Measurements from ENCODE around the gene HIVEP3.

HIVEP3 gene

DNA sequence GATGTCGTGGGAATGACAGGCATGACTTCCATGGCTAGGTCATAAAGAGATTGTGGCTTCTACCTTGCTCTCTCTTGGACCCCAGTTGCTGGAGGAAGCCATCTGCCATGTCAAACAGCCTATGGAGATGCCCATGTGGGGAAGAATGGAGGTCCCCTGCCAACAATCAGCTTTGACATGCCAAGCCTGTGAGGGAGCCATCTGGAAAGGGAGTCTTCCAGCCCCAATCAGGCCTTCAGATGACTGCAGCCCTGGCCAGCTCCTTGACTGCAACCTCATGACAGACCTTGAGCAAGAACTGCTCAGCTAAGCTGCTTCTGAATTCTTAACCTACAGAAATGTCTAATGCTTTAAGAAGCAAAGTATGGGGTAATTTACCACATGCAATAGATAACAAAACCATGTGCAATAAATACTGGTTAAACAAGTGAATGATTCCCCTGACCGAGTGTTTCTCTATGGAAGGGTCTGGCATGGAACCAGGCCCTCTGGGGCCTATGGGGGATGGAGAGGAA lies 187.1 kb downstream of the HIVEP3 start:
- Histone ChIP-seq H3K4me1 (ENCODE audit: control insufficient read depth in 2 of 2, insufficient read depth in 1 of 2, low read depth in 1 of 2, low read length in 2 of 2) (peaks cover 12 to 15% of the 10 kb centered on the region in 2 donors), H3K4me2 (ENCODE audit: insufficient read depth, low read length, poor library complexity, severe bottlenecking) (no peak overlapping the region), H3K4me3 (ENCODE audit: low read length in 2 of 2) (no peak overlapping the region), H3K9me3 (replicated peaks in 1 of 2; ENCODE audit: control insufficient read depth in 2 of 2, insufficient read depth in 1 of 2, low read depth in 1 of 2, low read length in 2 of 2) (no peaks in the 10 kb centered on the region), H3K18ac (ENCODE audit: low read length) (no peak overlapping the region), H3K23ac (ENCODE audit: low read depth, low read length, poor library complexity) (no peak overlapping the region), H3K79me1 (ENCODE audit: low read depth, low read length) (no peaks in the 10 kb centered on the region), H3K4ac (ENCODE audit: low read length) (no peak overlapping the region), H3K9ac (ENCODE audit: low read depth, low read length, poor library complexity) (no peak overlapping the region), H3K27ac (replicated peaks; ENCODE audit: low read length) (no peak overlapping the region), H3K36me3 (replicated peaks in 1 of 2; ENCODE audit: control insufficient read depth in 2 of 2, insufficient read depth in 2 of 2, low read length in 2 of 2) (no peaks in the 10 kb centered on the region), H2BK120ac (ENCODE audit: low read depth, low read length) (no peak overlapping the region), H3K27me3 (ENCODE audit: control insufficient read depth in 3 of 3, insufficient read depth in 3 of 3, low read depth in 1 of 3, low read length in 3 of 3) (no peaks in the 10 kb centered on the region), H3K14ac (ENCODE audit: low read length) (no peak overlapping the region), H4K91ac (ENCODE audit: low read depth, low read length, poor library complexity) (no peak overlapping the region), H2BK5ac (ENCODE audit: low read length) (no peak overlapping the region), H2BK15ac (ENCODE audit: low read length) (no peak overlapping the region), H4K8ac (ENCODE audit: low read depth, low read length) (no peak overlapping the region), H2AK5ac (ENCODE audit: low read depth, low read length) (peak overlapping the region; percentile 24), H2AFZ (ENCODE audit: low read length) (no peak overlapping the region), H2BK12ac (ENCODE audit: low read length) (no peak overlapping the region)
- DNase-seq (ENCODE audit: low spot score): no peak
- no CpG with 5 or more reads among the region's 2 CpGs for WGBS, 2 donors (ENCODE audit: extremely low coverage in 2 of 2, insufficient read length in 2 of 2, insufficient replicate concordance in 1 of 2)

GRCh38 chr1:41730806-41731205 lies 187.9 kb downstream of the HIVEP3 start:
- Histone ChIP-seq H3K4me1 (ENCODE audit: control insufficient read depth in 2 of 2, insufficient read depth in 1 of 2, low read depth in 1 of 2, low read length in 2 of 2) (peaks cover 7 to 13% of the 10 kb centered on the region in 2 donors), H2BK15ac (ENCODE audit: low read length) (no peak overlapping the region), H2BK12ac (ENCODE audit: low read length) (no peak overlapping the region), H2AK5ac (ENCODE audit: low read depth, low read length) (no peak overlapping the region), H4K91ac (ENCODE audit: low read depth, low read length, poor library complexity) (no peak overlapping the region), H2AFZ (ENCODE audit: low read length) (no peak overlapping the region), H3K23ac (ENCODE audit: low read depth, low read length, poor library complexity) (no peak overlapping the region), H3K14ac (ENCODE audit: low read length) (peak overlapping the region; percentile 10), H2BK5ac (ENCODE audit: low read length) (no peak overlapping the region), H4K8ac (ENCODE audit: low read depth, low read length) (no peak overlapping the region), H3K36me3 (replicated peaks in 1 of 2; ENCODE audit: control insufficient read depth in 2 of 2, insufficient read depth in 2 of 2, low read length in 2 of 2) (no peaks in the 10 kb centered on the region), H3K9ac (ENCODE audit: low read depth, low read length, poor library complexity) (no peak overlapping the region), H3K4me2 (ENCODE audit: insufficient read depth, low read length, poor library complexity, severe bottlenecking) (no peak overlapping the region), H3K4ac (ENCODE audit: low read length) (no peak overlapping the region), H3K27me3 (ENCODE audit: control insufficient read depth in 3 of 3, insufficient read depth in 3 of 3, low read depth in 1 of 3, low read length in 3 of 3) (no peaks in the 10 kb centered on the region), H2BK120ac (ENCODE audit: low read depth, low read length) (no peak overlapping the region), H3K4me3 (ENCODE audit: low read length in 2 of 2) (no peak overlapping the region), H3K27ac (replicated peaks; ENCODE audit: low read length) (no peak overlapping the region), H3K9me3 (replicated peaks in 1 of 2; ENCODE audit: control insufficient read depth in 2 of 2, insufficient read depth in 1 of 2, low read depth in 1 of 2, low read length in 2 of 2) (no peaks in the 10 kb centered on the region), H3K18ac (ENCODE audit: low read length) (no peak overlapping the region), H3K79me1 (ENCODE audit: low read depth, low read length) (no peaks in the 10 kb centered on the region)
- WGBS, 2 donors (ENCODE audit: extremely low coverage in 2 of 2, insufficient read length in 2 of 2, insufficient replicate concordance in 1 of 2): no CpG with 5 or more reads among the region's 4 CpGs
- no peak for DNase-seq (ENCODE audit: low spot score)

DNA sequence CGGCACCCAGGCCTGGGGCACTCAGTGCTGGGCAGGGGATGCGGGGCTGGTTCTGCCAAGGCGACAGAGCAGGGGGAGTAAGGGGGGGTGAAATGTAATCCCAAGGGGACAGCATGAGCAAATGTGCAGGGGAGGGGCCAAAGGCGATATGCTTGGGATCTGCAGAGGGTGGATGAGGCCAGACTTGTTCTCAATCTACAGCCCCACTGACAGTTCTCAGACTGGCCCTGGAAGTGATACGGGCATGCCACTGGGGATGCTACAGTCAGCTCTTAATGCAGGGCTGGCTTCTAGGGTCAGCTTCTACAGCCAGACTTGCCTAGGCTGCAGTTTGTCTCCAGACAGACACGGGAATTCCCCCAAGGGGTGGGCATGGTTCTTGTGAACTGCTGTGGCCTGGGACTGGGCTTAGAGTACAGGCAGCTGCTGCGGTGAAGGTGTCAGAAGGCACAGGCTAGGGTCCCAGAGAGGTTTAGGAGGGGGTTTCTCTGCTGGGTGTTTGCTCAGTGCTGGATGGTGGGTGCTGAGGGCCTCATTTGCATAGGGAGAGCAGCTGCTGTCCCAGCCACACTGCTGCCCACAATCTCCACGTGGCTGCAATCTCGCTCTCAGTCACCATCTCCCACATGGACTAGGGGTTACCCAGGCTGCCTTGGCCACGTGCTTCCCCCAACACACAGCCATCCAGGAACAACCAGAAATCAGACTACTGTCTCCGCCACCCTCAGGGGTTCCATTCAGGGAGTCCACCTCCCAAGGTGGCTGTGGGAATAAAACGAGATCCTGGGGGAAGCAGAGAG lies 190.1 kb downstream of the HIVEP3 start:
- no peak overlapping the region for H2AFZ ChIP-seq (ENCODE audit: low read length)
- no peak overlapping the region for H3K4me2 ChIP-seq (ENCODE audit: insufficient read depth, low read length, poor library complexity, severe bottlenecking)

GRCh38 chr1:41727749-41728115 lies 191.0 kb downstream of the HIVEP3 start:
- Histone ChIP-seq H4K91ac (ENCODE audit: low read depth, low read length, poor library complexity) (peak overlapping the region; percentile 65), H3K27ac (replicated peaks; ENCODE audit: low read length) (no peak overlapping the region), H2BK5ac (ENCODE audit: low read length) (no peak overlapping the region), H3K4ac (ENCODE audit: low read length) (no peak overlapping the region), H3K23ac (ENCODE audit: low read depth, low read length, poor library complexity) (no peak overlapping the region), H3K79me1 (ENCODE audit: low read depth, low read length) (no peaks in the 10 kb centered on the region), H3K4me2 (ENCODE audit: insufficient read depth, low read length, poor library complexity, severe bottlenecking) (no peak overlapping the region), H3K36me3 (replicated peaks in 1 of 2; ENCODE audit: control insufficient read depth in 2 of 2, insufficient read depth in 2 of 2, low read length in 2 of 2) (no peaks in the 10 kb centered on the region), H2BK15ac (ENCODE audit: low read length) (no peak overlapping the region), H4K8ac (ENCODE audit: low read depth, low read length) (no peak overlapping the region), H3K27me3 (ENCODE audit: control insufficient read depth in 3 of 3, insufficient read depth in 3 of 3, low read depth in 1 of 3, low read length in 3 of 3) (peaks cover 0 to 4% (median 0%) of the 10 kb centered on the region in 3 experiments), H2BK12ac (ENCODE audit: low read length) (no peak overlapping the region), H3K4me1 (ENCODE audit: control insufficient read depth in 2 of 2, insufficient read depth in 1 of 2, low read depth in 1 of 2, low read length in 2 of 2) (peaks cover 0 to 5% of the 10 kb centered on the region in 2 donors), H3K18ac (ENCODE audit: low read length) (peak overlapping the region; percentile 15), H2AFZ (ENCODE audit: low read length) (peak overlapping the region; percentile 54), H3K4me3 (ENCODE audit: low read length in 2 of 2) (no peak overlapping the region), H2BK120ac (ENCODE audit: low read depth, low read length) (no peak overlapping the region), H3K9ac (ENCODE audit: low read depth, low read length, poor library complexity) (no peak overlapping the region), H3K9me3 (replicated peaks in 1 of 2; ENCODE audit: control insufficient read depth in 2 of 2, insufficient read depth in 1 of 2, low read depth in 1 of 2, low read length in 2 of 2) (no peaks in the 10 kb centered on the region), H3K14ac (ENCODE audit: low read length) (no peak overlapping the region), H2AK5ac (ENCODE audit: low read depth, low read length) (no peak overlapping the region)
- WGBS, 2 donors (ENCODE audit: extremely low coverage in 2 of 2, insufficient read length in 2 of 2, insufficient replicate concordance in 1 of 2): no CpG with 5 or more reads among the region's 4 CpGs
- no peak for DNase-seq (ENCODE audit: low spot score)

More for the DNA sequence above, 190.1 kb downstream of the HIVEP3 start:
- peak overlapping the region; percentile 17 for H2BK12ac ChIP-seq (ENCODE audit: low read length)
- H4K8ac ChIP-seq (ENCODE audit: low read depth, low read length): no peak overlapping the region
- peak overlapping the region; percentile 77 for H3K18ac ChIP-seq (ENCODE audit: low read length)
- DNase-seq (ENCODE audit: low spot score): no peak
- no peaks in the 10 kb centered on the region for H3K79me1 ChIP-seq (ENCODE audit: low read depth, low read length)
- peaks cover 0 to 5% of the 10 kb centered on the region in 2 donors for H3K4me1 ChIP-seq (ENCODE audit: control insufficient read depth in 2 of 2, insufficient read depth in 1 of 2, low read depth in 1 of 2, low read length in 2 of 2)
- no peak overlapping the region for H3K4ac ChIP-seq (ENCODE audit: low read length)
- no peaks in the 10 kb centered on the region for H3K36me3 ChIP-seq (replicated peaks in 1 of 2; ENCODE audit: control insufficient read depth in 2 of 2, insufficient read depth in 2 of 2, low read length in 2 of 2)
- H3K9me3 ChIP-seq (replicated peaks in 1 of 2; ENCODE audit: control insufficient read depth in 2 of 2, insufficient read depth in 1 of 2, low read depth in 1 of 2, low read length in 2 of 2): no peaks in the 10 kb centered on the region
- no peak overlapping the region for H3K14ac ChIP-seq (ENCODE audit: low read length)
- no CpG with 5 or more reads among the region's 12 CpGs for WGBS, 2 donors (ENCODE audit: extremely low coverage in 2 of 2, insufficient read length in 2 of 2, insufficient replicate concordance in 1 of 2)
- H3K23ac ChIP-seq (ENCODE audit: low read depth, low read length, poor library complexity): peak overlapping the region; percentile 14
- H3K4me3 ChIP-seq (ENCODE audit: low read length in 2 of 2): no peak overlapping the region
- no peak overlapping the region for H2AK5ac ChIP-seq (ENCODE audit: low read depth, low read length)
- no peak overlapping the region for H2BK120ac ChIP-seq (ENCODE audit: low read depth, low read length)
- no peak overlapping the region for H3K9ac ChIP-seq (ENCODE audit: low read depth, low read length, poor library complexity)
- H2BK5ac ChIP-seq (ENCODE audit: low read length): peak overlapping the region; percentile 56
- peaks cover 0 to 4% (median 0%) of the 10 kb centered on the region in 3 experiments for H3K27me3 ChIP-seq (ENCODE audit: control insufficient read depth in 3 of 3, insufficient read depth in 3 of 3, low read depth in 1 of 3, low read length in 3 of 3)
- H2BK15ac ChIP-seq (ENCODE audit: low read length): peak overlapping the region; percentile 73
- H4K91ac ChIP-seq (ENCODE audit: low read depth, low read length, poor library complexity): no peak overlapping the region
- H3K27ac ChIP-seq (replicated peaks; ENCODE audit: low read length): no peak overlapping the region
